Esophagus muscularis mucosa (tissue), 4 donors: ENCODE data around the gene CTTNBP2NL. TPM values are rescaled to one million over a fixed set of nuclear protein-coding genes. Genes with fewer than 3 reads are reported as not detected.
"Not testable (repeated sequence)": the region's sequence is repeated elsewhere in the genome, so short reads cannot be mapped to it uniquely, and the experiment has no call there.

Experiments
- DNase-seq: peaks from one replicate; pipeline ENCODE4 v3.0.0-alpha.2; 2017; ENCODE audit errors: extremely low spot score
- H3K27ac ChIP-seq, 4 donors: fragments of 200-600 bp; sonication (generic); replicated peaks in 1 of 4; 1 replicate in 3 of 4; 2 replicates in 1 of 4; pipeline ENCODE4 v1.5.1; 2016 to 2019; ENCODE audit warnings: mild to moderate bottlenecking in 1 of 4
- H3K27me3 ChIP-seq, 4 donors: fragments of 200-600 bp; sonication (generic); one replicate each; pipeline versions ENCODE4 v1.5.1 to v1.6.0; 2016 to 2019
- H3K36me3 ChIP-seq, 4 donors: fragments of 200-600 bp; sonication (generic); one replicate each; pipeline ENCODE4 v1.5.1; 2016 to 2019
- H3K4me1 ChIP-seq, 4 donors: fragments of 200-600 bp; sonication (generic); one replicate each; pipeline ENCODE4 v1.5.1; 2016 to 2019
- H3K4me3 ChIP-seq, 4 donors: fragments of 200-600 bp; sonication (generic); 1 replicate in 2 of 4; 2 replicates in 2 of 4; pipeline ENCODE4 v1.5.1; 2016 to 2019; ENCODE audit warnings: mild to moderate bottlenecking in 4 of 4, moderate library complexity in 1 of 4
- H3K9me3 ChIP-seq, 4 donors: fragments of 200-600 bp; sonication (generic); 1 replicate in 3 of 4; 2 replicates in 1 of 4; pipeline ENCODE4 v1.5.1; 2016 to 2019
- CTCF ChIP-seq, 3 experiments: fragments of 200-600 bp in 2 of 3; fragments of 450-650 bp in 1 of 3; sonication (generic) in 2 of 3; IDR thresholded peaks; one replicate each; pipeline ENCODE4 v1.5.1; 2017 to 2019; ENCODE audit warnings: antibody characterized with exemption in 3 of 3, mild to moderate bottlenecking in 2 of 3, moderate library complexity in 1 of 3
- EP300 ChIP-seq: sonication (generic); formaldehyde crosslinking; IDR thresholded peaks from one replicate; pipeline ENCODE4 v1.6.1; 2017; ENCODE audit warnings: antibody characterized with exemption
- POLR2A ChIP-seq: fragments of 450-650 bp; IDR thresholded peaks from one replicate; pipeline ENCODE4 v1.6.1; 2017; ENCODE audit warnings: antibody characterized with exemption, moderate library complexity, mild to moderate bottlenecking, low read depth
- POLR2AphosphoS5 ChIP-seq, 2 donors: sonication (generic); formaldehyde crosslinking; IDR thresholded peaks; one replicate each; pipeline ENCODE4 v1.6.1; 2017; ENCODE audit warnings: antibody characterized with exemption in 2 of 2
- WGBS: methylation state at CpG from one replicate; pipeline ENCODE4 v1.1.5; 2018; 5-methylcytosine and 5-hydroxymethylcytosine counted together
- intact Hi-C: fragments of 100-400 bp; cut with DNase I; formaldehyde crosslinking; loops from one replicate; pipeline ENCODE4 v1.15.1; 2023
- total RNA-seq, 4 donors: library from RNA; depleted of rRNA; stranded (reverse); fragments of >200 nt; gene quantifications; one replicate each; pipeline versions ENCODE4 v1.1.0 to v1.2.1, GENCODE V29; 2016

The CTTNBP2NL gene
- total RNA-seq, 4 donors from 2014 or later = 16.2 to 26.9 (median 19.0) TPM

- Histone ChIP-seq H3K4me3 (no peak overlapping the region), H3K36me3 (peaks cover 19 to 49% (median 35%) of the 10 kb centered on the region in 4 donors), H3K4me1 (no peaks in the 10 kb centered on the region), H3K27ac (no peak overlapping the region), H3K9me3 (no peaks in the 10 kb centered on the region), H3K27me3 (no peaks in the 10 kb centered on the region)
- no peak for TF ChIP-seq POLR2AphosphoS5 (IDR thresholded peaks at IDR 0.05)
- TF ChIP-seq CTCF (IDR thresholded peaks at IDR 0.05) = no peak
- no peak for TF ChIP-seq POLR2A
- TF ChIP-seq EP300 = no peak
- DNase-seq = no peak
- intact Hi-C loops = no loop called here
Observed at GRCh38 chr1:112417271-112417670, 21.3 kb downstream of the CTTNBP2NL start.

- DNase-seq = no peak
- intact Hi-C loops = no loop called here
- Histone ChIP-seq H3K4me1 (no peaks in the 10 kb centered on the region), H3K9me3 (no peaks in the 10 kb centered on the region), H3K27ac (no peak overlapping the region), H3K27me3 (no peaks in the 10 kb centered on the region), H3K4me3 (no peak overlapping the region), H3K36me3 (peaks cover 19 to 49% (median 32%) of the 10 kb centered on the region in 4 donors)
- TF ChIP-seq POLR2AphosphoS5 (IDR thresholded peaks at IDR 0.05) = no peak
- WGBS = 44% methylated on average over 2 of the region's 2 CpGs
Observed at GRCh38 chr1:112418099-112418892, 22.3 kb downstream of the CTTNBP2NL start.

- H3K9me3 ChIP-seq = no peaks in the 10 kb centered on the region
- DNase-seq = no peak
- no peaks in the 10 kb centered on the region for H3K27me3 ChIP-seq
- H3K36me3 ChIP-seq = peaks cover 4 to 26% (median 8%) of the 10 kb centered on the region in 4 donors
- no peak for TF ChIP-seq POLR2A
- TF ChIP-seq CTCF (IDR thresholded peaks at IDR 0.05) = no peak
- no peak for TF ChIP-seq POLR2AphosphoS5 (IDR thresholded peaks at IDR 0.05)
- no peak for TF ChIP-seq EP300
- 72% methylated on average over 1 of the region's 1 CpG for WGBS
- H3K27ac ChIP-seq = no peak overlapping the region
- intact Hi-C loops = no loop called here
- no peak overlapping the region for H3K4me3 ChIP-seq
- H3K4me1 ChIP-seq = no peaks in the 10 kb centered on the region
Observed at GRCh38 chr1:112423207-112423606, 27.2 kb downstream of the CTTNBP2NL start.

GRCh38 chr1:112423666-112424065 lies 27.7 kb downstream of the CTTNBP2NL start:
- peaks cover 4 to 26% (median 8%) of the 10 kb centered on the region in 4 donors for H3K36me3 ChIP-seq
- H3K9me3 ChIP-seq, DNase-seq, intact Hi-C loops, H3K4me1 ChIP-seq, H3K27ac ChIP-seq, H3K27me3 ChIP-seq, H3K4me3 ChIP-seq: not testable (repeated sequence)
- WGBS = 90% methylated on average over 11 of the region's 11 CpGs

- no peak overlapping the region for H3K4me3 ChIP-seq
- 84% methylated on average over 1 of the region's 1 CpG for WGBS
- peaks cover 3 to 32% (median 7%) of the 10 kb centered on the region in 4 donors for H3K4me1 ChIP-seq
- H3K27ac ChIP-seq = peak overlapping the region; percentile 10 to 42 (median 26)
- no peaks in the 10 kb centered on the region for H3K27me3 ChIP-seq
- intact Hi-C loops = no loop called here
- DNase-seq = no peak
- no peaks in the 10 kb centered on the region for H3K9me3 ChIP-seq
- TF ChIP-seq POLR2AphosphoS5 (IDR thresholded peaks at IDR 0.05) (no peak), EP300 (no peak), CTCF (IDR thresholded peaks at IDR 0.05) (no peak), POLR2A (no peak)
- peaks cover 4 to 11% (median 7%) of the 10 kb centered on the region in 4 donors for H3K36me3 ChIP-seq
Observed at GRCh38 chr1:112429749-112430148, 33.7 kb downstream of the CTTNBP2NL start.
